GM12878 (cell line): ENCODE measurements around the gene SMIM35. TPM values are rescaled to one million over a fixed set of nuclear protein-coding genes. Genes with fewer than 3 reads are reported as not detected.

Experiments used
- ATAC-seq: fragments of 200-7000 bp; cut with Tn5 transposase; 3 replicates; pipeline ENCODE4 v1.9.1; 2020; ENCODE audit warnings: mild to moderate bottlenecking, moderate library complexity
- BruUV-seq: library from RNA; stranded (reverse); fragments of 400-500 nt; replicated peaks from 2 replicates; lab custom pipeline; 2021; lab: Mats Ljungman, UMichigan
- CTCF ChIA-PET: fragments of 300-600 bp; sonication (Branson Sonifier 250); formaldehyde crosslinking; extraction: SDS; loops from one replicate; lab custom pipeline; 2021; ENCODE audit warnings: inconsistent platforms; lab: Yijun Ruan, JAX
- POLR2A ChIA-PET: fragments of 350-600 bp; formaldehyde crosslinking; extraction: SDS; loops from one replicate; lab custom pipeline; 2021; ENCODE audit warnings: inconsistent platforms; lab: Charles Lee
- RAD21 ChIA-PET: fragments of 300-600 bp; sonication (Branson Sonifier 250); formaldehyde crosslinking; loops from one replicate; lab custom pipeline; 2023; ENCODE audit warnings: antibody characterized with exemption; ENCODE audit not compliant: unreplicated experiment; lab: Charles Lee
- SMC1A ChIA-PET: fragments of 300-600 bp; sonication (Branson Sonifier 250); formaldehyde crosslinking; loops from one replicate; lab custom pipeline; 2023; ENCODE audit not compliant: unreplicated experiment, uncharacterized antibody; lab: Charles Lee
- DNase-seq: peaks from one replicate; pipeline ENCODE4 v3.0.0-alpha.2; 2011; ENCODE audit warnings: low read depth, low spot score
- FAIRE-seq: peaks from 3 replicates; lab custom pipeline; 2011; peaks lifted over from hg19 to GRCh38; lab: Jason Lieb, UNC
- H2AFZ ChIP-seq: 2 replicates; pipeline ENCODE4 v1.6.0; 2011; ENCODE audit warnings: low read depth, low read length, control low read depth; ENCODE audit not compliant: control insufficient read depth
- H3K27ac ChIP-seq: 2 replicates; pipeline ENCODE4 v1.5.1; 2011; ENCODE audit warnings: control low read depth; ENCODE audit not compliant: control insufficient read depth, insufficient read depth
- H3K27me3 ChIP-seq, 2 experiments: replicated peaks in 1 of 2; 2 replicates each; pipeline versions ENCODE4 v1.6.0 to v1.6.1; 2011; ENCODE audit warnings: low read length in 1 of 2; ENCODE audit not compliant: control insufficient read depth in 2 of 2, insufficient read depth in 2 of 2
- H3K36me3 ChIP-seq, 2 experiments: 2 replicates each; pipeline ENCODE4 v1.5.1; 2011; ENCODE audit warnings: low read length in 1 of 2; ENCODE audit not compliant: control insufficient read depth in 2 of 2, insufficient read depth in 2 of 2
- H3K4me1 ChIP-seq: 2 replicates; pipeline ENCODE4 v1.6.1; 2011; ENCODE audit warnings: mild to moderate bottlenecking, low read length, moderate library complexity, mixed read lengths; ENCODE audit not compliant: control insufficient read depth, insufficient read depth
- H3K4me2 ChIP-seq: 2 replicates; pipeline ENCODE4 v1.6.0; 2011; ENCODE audit warnings: control low read depth; ENCODE audit not compliant: control insufficient read depth, insufficient read depth
- H3K4me3 ChIP-seq: fragments of 200-600 bp; sonication (generic); 2 replicates; pipeline ENCODE4 v1.5.1; 2016
- H3K79me2 ChIP-seq: 2 replicates; pipeline ENCODE4 v1.6.0; 2011; ENCODE audit warnings: low read length; ENCODE audit not compliant: control insufficient read depth, insufficient read depth
- H3K9ac ChIP-seq: 2 replicates; pipeline ENCODE4 v1.8.0; 2011; ENCODE audit warnings: low read length, control low read depth, mixed read lengths; ENCODE audit not compliant: control insufficient read depth, insufficient read depth
- H3K9me3 ChIP-seq: replicated peaks from 3 replicates; pipeline ENCODE4 v1.5.1; 2011; ENCODE audit warnings: mild to moderate bottlenecking, low read length; ENCODE audit not compliant: control insufficient read depth, insufficient read depth
- H4K20me1 ChIP-seq: 2 replicates; pipeline ENCODE4 v1.6.0; 2011; ENCODE audit not compliant: control insufficient read depth, insufficient read depth
- LARP7 ChIP-seq: fragments of 450-650 bp; IDR thresholded peaks from 2 replicates; pipeline ENCODE4 v1.6.1; 2017; ENCODE audit warnings: mild to moderate bottlenecking
- NR2C2 ChIP-seq: IDR thresholded peaks from 2 replicates; pipeline ENCODE4 v1.6.1; 2011; ENCODE audit warnings: borderline replicate concordance, low read depth; ENCODE audit not compliant: control insufficient read depth, insufficient read length
- RCOR1 ChIP-seq: conservative IDR thresholded peaks from 2 replicates; pipeline ENCODE4 v1.6.1; 2012; ENCODE audit warnings: low read depth, low read length, improper control_type of control experiment
- YY1 ChIP-seq: IDR thresholded peaks from 2 replicates; pipeline ENCODE4 v1.6.1; 2011; ENCODE audit warnings: low read depth, mild to moderate bottlenecking, low read length
- ZBTB11 ChIP-seq: fragments of 450-650 bp; formaldehyde crosslinking; IDR thresholded peaks from 2 replicates; pipeline ENCODE4 v1.5.0; 2022; ENCODE audit warnings: mild to moderate bottlenecking, missing genetic modification characterization
- WGBS: methylation state at CpG from one replicate; pipeline ENCODE4 v1.1.6; 2016; ENCODE audit warnings: low lambda C conversion rate; ENCODE audit not compliant: insufficient replicate concordance, insufficient coverage; ENCODE audit errors: missing lambda C conversion rate; 5-methylcytosine and 5-hydroxymethylcytosine counted together
- in situ Hi-C: fragments of 300-500 bp; cut with MboI; formaldehyde crosslinking; loops from 9 replicates; pipeline ENCODE4 v1.14.3; 2018; ENCODE audit warnings: mixed read lengths
- intact Hi-C: fragments of 100-400 bp; cut with micrococcal nuclease; formaldehyde crosslinking; loops from one replicate; pipeline ENCODE4 v1.14.2; 2022; ENCODE audit not compliant: unreplicated experiment
- polyA plus RNA-seq, 11 experiments: library from polyadenylated mRNA; depleted of rRNA in 4 of 11; unstranded in 6 of 11; stranded (reverse) in 5 of 11; fragments of >200 nt; fragmentation: Nextera tagmentation in 4 of 11; fragmentation: Illumina TruSeq in 1 of 11; extraction: Ambion mirVana in 4 of 11; extraction: Trizol in 1 of 11; gene quantifications; 1 replicate in 1 of 11; 2 replicates in 10 of 11; pipeline versions ENCODE4 v1.2.1 to v1.2.3, GENCODE V29; 2011 to 2016; ENCODE audit warnings: inconsistent platforms in 2 of 11, missing spikeins in 2 of 11, low read depth in 1 of 11
- total RNA-seq, 4 experiments: library from RNA; depleted of rRNA in 3 of 4; stranded (reverse); fragments of >200 nt in 3 of 4; fragmentation: Illumina TruSeq in 1 of 4; extraction: Trizol in 1 of 4; gene quantifications; 2 replicates each; pipeline versions ENCODE4 v1.2.1 to v1.2.3, GENCODE V29; 2013 to 2021
- TF ChIP-seq, protein P1 (sequence below): fragments of 450-650 bp; IDR thresholded peaks from 2 replicates; pipeline ENCODE4 v1.6.1; 2016; ENCODE audit warnings: mild to moderate bottlenecking
- TF ChIP-seq, protein P2 (sequence below): fragments of 150-350 bp; IDR thresholded peaks from 2 replicates; pipeline ENCODE4 v1.6.1; 2016; ENCODE audit warnings: low read depth, low read length

The SMIM35 gene
- total and polyA plus RNA-seq, 10 of the 15 experiments (the other 5 are each of a cell fraction or from before 2014, with no cell fraction given): 0.02 to 1.1 (median 0.05) TPM; not detected in 5

- FAIRE-seq (no peak), DNase-seq (no peak)
- no peaks in the 10 kb centered on the region for H3K27me3 ChIP-seq
- TF ChIP-seq YY1 (no peak), LARP7 (no peak), NR2C2 (no peak), ZBTB11 (CRISPR knock-in tag) (no peak), RCOR1 (no peak)
- TF ChIP-seq, protein P1, sequence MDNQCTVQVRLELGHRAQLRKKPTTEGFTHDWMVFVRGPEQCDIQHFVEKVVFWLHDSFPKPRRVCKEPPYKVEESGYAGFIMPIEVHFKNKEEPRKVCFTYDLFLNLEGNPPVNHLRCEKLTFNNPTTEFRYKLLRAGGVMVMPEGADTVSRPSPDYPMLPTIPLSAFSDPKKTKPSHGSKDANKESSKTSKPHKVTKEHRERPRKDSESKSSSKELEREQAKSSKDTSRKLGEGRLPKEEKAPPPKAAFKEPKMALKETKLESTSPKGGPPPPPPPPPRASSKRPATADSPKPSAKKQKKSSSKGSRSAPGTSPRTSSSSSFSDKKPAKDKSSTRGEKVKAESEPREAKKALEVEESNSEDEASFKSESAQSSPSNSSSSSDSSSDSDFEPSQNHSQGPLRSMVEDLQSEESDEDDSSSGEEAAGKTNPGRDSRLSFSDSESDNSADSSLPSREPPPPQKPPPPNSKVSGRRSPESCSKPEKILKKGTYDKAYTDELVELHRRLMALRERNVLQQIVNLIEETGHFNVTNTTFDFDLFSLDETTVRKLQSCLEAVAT: no peak
- TF ChIP-seq, protein P2, sequence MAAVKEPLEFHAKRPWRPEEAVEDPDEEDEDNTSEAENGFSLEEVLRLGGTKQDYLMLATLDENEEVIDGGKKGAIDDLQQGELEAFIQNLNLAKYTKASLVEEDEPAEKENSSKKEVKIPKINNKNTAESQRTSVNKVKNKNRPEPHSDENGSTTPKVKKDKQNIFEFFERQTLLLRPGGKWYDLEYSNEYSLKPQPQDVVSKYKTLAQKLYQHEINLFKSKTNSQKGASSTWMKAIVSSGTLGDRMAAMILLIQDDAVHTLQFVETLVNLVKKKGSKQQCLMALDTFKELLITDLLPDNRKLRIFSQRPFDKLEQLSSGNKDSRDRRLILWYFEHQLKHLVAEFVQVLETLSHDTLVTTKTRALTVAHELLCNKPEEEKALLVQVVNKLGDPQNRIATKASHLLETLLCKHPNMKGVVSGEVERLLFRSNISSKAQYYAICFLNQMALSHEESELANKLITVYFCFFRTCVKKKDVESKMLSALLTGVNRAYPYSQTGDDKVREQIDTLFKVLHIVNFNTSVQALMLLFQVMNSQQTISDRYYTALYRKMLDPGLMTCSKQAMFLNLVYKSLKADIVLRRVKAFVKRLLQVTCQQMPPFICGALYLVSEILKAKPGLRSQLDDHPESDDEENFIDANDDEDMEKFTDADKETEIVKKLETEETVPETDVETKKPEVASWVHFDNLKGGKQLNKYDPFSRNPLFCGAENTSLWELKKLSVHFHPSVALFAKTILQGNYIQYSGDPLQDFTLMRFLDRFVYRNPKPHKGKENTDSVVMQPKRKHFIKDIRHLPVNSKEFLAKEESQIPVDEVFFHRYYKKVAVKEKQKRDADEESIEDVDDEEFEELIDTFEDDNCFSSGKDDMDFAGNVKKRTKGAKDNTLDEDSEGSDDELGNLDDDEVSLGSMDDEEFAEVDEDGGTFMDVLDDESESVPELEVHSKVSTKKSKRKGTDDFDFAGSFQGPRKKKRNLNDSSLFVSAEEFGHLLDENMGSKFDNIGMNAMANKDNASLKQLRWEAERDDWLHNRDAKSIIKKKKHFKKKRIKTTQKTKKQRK: no peak
- TF ChIP-seq, all 136 proteins: peak for 0
- 89% methylated on average over 1 of the region's 1 CpG for WGBS
- ATAC-seq: no peak
- SMC1A ChIA-PET: no interaction called here
- no peak overlapping the region for H3K27ac ChIP-seq
- H3K9ac ChIP-seq: no peak overlapping the region
- no TSS peak for BruUV-seq
- RAD21 ChIA-PET: no interaction called here
- H3K9me3 ChIP-seq: peaks cover 8% of the 10 kb centered on the region
- POLR2A ChIA-PET: no interaction called here
- intact Hi-C loops (no loop called here), in situ Hi-C loops (no loop called here)
- no peak overlapping the region for H2AFZ ChIP-seq
- CTCF ChIA-PET: no interaction called here
- H3K4me1 ChIP-seq: peaks cover 13% of the 10 kb centered on the region
- no peaks in the 10 kb centered on the region for H4K20me1 ChIP-seq
- H3K4me2 ChIP-seq: no peak overlapping the region
- H3K79me2 ChIP-seq: no peaks in the 10 kb centered on the region
- H3K36me3 ChIP-seq: no peaks in the 10 kb centered on the region; a peak in 1 of 4 replicates
- H3K4me3 ChIP-seq: no peak overlapping the region
These were observed 127.8 kb downstream of the SMIM35 start for GRCh38 chr11:117958949-117959348.

Other genes starting within 250 kb of the SMIM35 start
Only the 7 nearest of the 10 such genes appear.
- gene TMPRSS13, start 157.6 kb downstream of the SMIM35 start, total RNA-seq (2014; rRNA removed): 0.23 and 0.65 TPM in 2 replicates
- 0.18 and 0.45 TPM in 2 replicates for gene TMPRSS13, start 157.6 kb downstream of the SMIM35 start, total RNA-seq (2014; rRNA removed; fragmentation: Illumina TruSeq; extraction: Trizol)
- 0.46 and 0.66 TPM in 2 replicates for gene TMPRSS13, start 157.6 kb downstream of the SMIM35 start, total RNA-seq (2021)
- 0.49 and 0.50 TPM in 2 replicates for gene TMPRSS13, start 157.6 kb downstream of the SMIM35 start, polyA plus RNA-seq (2011; rRNA removed)
- 0.22 and 0.24 TPM in 2 replicates for gene TMPRSS13, start 157.6 kb downstream of the SMIM35 start, polyA plus RNA-seq (2014; fragmentation: Illumina TruSeq; extraction: Trizol)
- gene TMPRSS13, start 157.6 kb downstream of the SMIM35 start, polyA plus RNA-seq (2014; fragmentation: Nextera tagmentation; extraction: Ambion mirVana): under 1 TPM in 1 of 2 experiments, not detected in 1; 0.05 TPM
- 0.29 and 0.57 TPM in 2 replicates for gene TMPRSS13, start 157.6 kb downstream of the SMIM35 start, polyA plus RNA-seq (2014; rRNA removed)
- gene TMPRSS13, start 157.6 kb downstream of the SMIM35 start, polyA plus RNA-seq (2016; fragmentation: Nextera tagmentation; extraction: Ambion mirVana): under 1 TPM in 1 of 2 experiments, not detected in 1; 0.09 TPM
- gene IL10RA, start 100.6 kb downstream of the SMIM35 start, total RNA-seq (2014; rRNA removed): 12.0 and 12.5 TPM in 2 replicates
- 6.5 and 8.8 TPM in 2 replicates for gene IL10RA, start 100.6 kb downstream of the SMIM35 start, total RNA-seq (2014; rRNA removed; fragmentation: Illumina TruSeq; extraction: Trizol)
- gene IL10RA, start 100.6 kb downstream of the SMIM35 start, total RNA-seq (2021): 10.8 and 11.8 TPM in 2 replicates
- 29.5 and 45.9 TPM in 2 replicates for gene IL10RA, start 100.6 kb downstream of the SMIM35 start, polyA plus RNA-seq (2011; rRNA removed)
- 5.9 and 13.7 TPM in 2 replicates for gene IL10RA, start 100.6 kb downstream of the SMIM35 start, polyA plus RNA-seq (2014; fragmentation: Illumina TruSeq; extraction: Trizol)
- 1 to 10 TPM in 1 of 2 experiments, under 1 TPM in 1; 0.77 to 1.4 TPM for gene IL10RA, start 100.6 kb downstream of the SMIM35 start, polyA plus RNA-seq (2014; fragmentation: Nextera tagmentation; extraction: Ambion mirVana)
- gene IL10RA, start 100.6 kb downstream of the SMIM35 start, polyA plus RNA-seq (2014; rRNA removed): 11.0 and 18.7 TPM in 2 replicates
- 1 to 10 TPM; 7.4 to 8.5 TPM for gene IL10RA, start 100.6 kb downstream of the SMIM35 start, polyA plus RNA-seq (2016; fragmentation: Nextera tagmentation; extraction: Ambion mirVana)
- 0.05 TPM in 1 of 2 replicates, not detected in the other for gene TMPRSS4, start 9.9 kb downstream of the SMIM35 start, total RNA-seq (2014; rRNA removed)
- gene TMPRSS4, start 9.9 kb downstream of the SMIM35 start, total RNA-seq (2014; rRNA removed; fragmentation: Illumina TruSeq; extraction: Trizol): not detected in 2 replicates
- 0.26 TPM in 1 of 2 replicates, not detected in the other for gene TMPRSS4, start 9.9 kb downstream of the SMIM35 start, total RNA-seq (2021)
- 0.01 and 0.14 TPM in 2 replicates for gene TMPRSS4, start 9.9 kb downstream of the SMIM35 start, polyA plus RNA-seq (2011; rRNA removed)
- gene TMPRSS4, start 9.9 kb downstream of the SMIM35 start, polyA plus RNA-seq (2014; fragmentation: Illumina TruSeq; extraction: Trizol): not detected in 2 replicates
- gene TMPRSS4, start 9.9 kb downstream of the SMIM35 start, polyA plus RNA-seq (2014; fragmentation: Nextera tagmentation; extraction: Ambion mirVana): not detected
- gene TMPRSS4, start 9.9 kb downstream of the SMIM35 start, polyA plus RNA-seq (2014; rRNA removed): not detected in 2 replicates
- not detected for gene TMPRSS4, start 9.9 kb downstream of the SMIM35 start, polyA plus RNA-seq (2016; fragmentation: Nextera tagmentation; extraction: Ambion mirVana)
- gene SCN4B, start 65.9 kb upstream of the SMIM35 start, total RNA-seq (2014; rRNA removed): not detected in 2 replicates
- gene SCN4B, start 65.9 kb upstream of the SMIM35 start, total RNA-seq (2014; rRNA removed; fragmentation: Illumina TruSeq; extraction: Trizol): not detected in 2 replicates
- 0.08 TPM in 1 of 2 replicates, not detected in the other for gene SCN4B, start 65.9 kb upstream of the SMIM35 start, total RNA-seq (2021)
- gene SCN4B, start 65.9 kb upstream of the SMIM35 start, polyA plus RNA-seq (2011; rRNA removed): 0.49 and 0.55 TPM in 2 replicates
- gene SCN4B, start 65.9 kb upstream of the SMIM35 start, polyA plus RNA-seq (2014; fragmentation: Illumina TruSeq; extraction: Trizol): 0.01 TPM in 1 of 2 replicates, not detected in the other
- gene SCN4B, start 65.9 kb upstream of the SMIM35 start, polyA plus RNA-seq (2014; fragmentation: Nextera tagmentation; extraction: Ambion mirVana): under 1 TPM in 1 of 2 experiments, not detected in 1; 0.04 TPM
- 0.03 TPM in 1 of 2 replicates, not detected in the other for gene SCN4B, start 65.9 kb upstream of the SMIM35 start, polyA plus RNA-seq (2014; rRNA removed)
- under 1 TPM; 0.04 to 0.12 TPM for gene SCN4B, start 65.9 kb upstream of the SMIM35 start, polyA plus RNA-seq (2016; fragmentation: Nextera tagmentation; extraction: Ambion mirVana)
- gene SCN2B, start 89.7 kb upstream of the SMIM35 start, total RNA-seq (2014; rRNA removed): 0.05 TPM in 1 of 2 replicates, not detected in the other
- not detected in 2 replicates for gene SCN2B, start 89.7 kb upstream of the SMIM35 start, total RNA-seq (2014; rRNA removed; fragmentation: Illumina TruSeq; extraction: Trizol)
- gene SCN2B, start 89.7 kb upstream of the SMIM35 start, total RNA-seq (2021): not detected in 2 replicates
- gene SCN2B, start 89.7 kb upstream of the SMIM35 start, polyA plus RNA-seq (2011; rRNA removed): 0.01 TPM in 1 of 2 replicates, not detected in the other
- gene SCN2B, start 89.7 kb upstream of the SMIM35 start, polyA plus RNA-seq (2014; fragmentation: Illumina TruSeq; extraction: Trizol): not detected in 2 replicates
- gene SCN2B, start 89.7 kb upstream of the SMIM35 start, polyA plus RNA-seq (2014; fragmentation: Nextera tagmentation; extraction: Ambion mirVana): not detected
- not detected in 2 replicates for gene SCN2B, start 89.7 kb upstream of the SMIM35 start, polyA plus RNA-seq (2014; rRNA removed)
- not detected for gene SCN2B, start 89.7 kb upstream of the SMIM35 start, polyA plus RNA-seq (2016; fragmentation: Nextera tagmentation; extraction: Ambion mirVana)
- 2.9 and 5.0 TPM in 2 replicates for gene JAML, start 138.0 kb upstream of the SMIM35 start, total RNA-seq (2014; rRNA removed)
- gene JAML, start 138.0 kb upstream of the SMIM35 start, total RNA-seq (2014; rRNA removed; fragmentation: Illumina TruSeq; extraction: Trizol): 3.4 and 4.7 TPM in 2 replicates
- gene JAML, start 138.0 kb upstream of the SMIM35 start, total RNA-seq (2021): 2.4 and 3.7 TPM in 2 replicates
- 0.50 and 0.60 TPM in 2 replicates for gene JAML, start 138.0 kb upstream of the SMIM35 start, polyA plus RNA-seq (2011; rRNA removed)
- 4.8 and 6.1 TPM in 2 replicates for gene JAML, start 138.0 kb upstream of the SMIM35 start, polyA plus RNA-seq (2014; fragmentation: Illumina TruSeq; extraction: Trizol)
- 1 to 10 TPM; 2.9 to 3.5 TPM for gene JAML, start 138.0 kb upstream of the SMIM35 start, polyA plus RNA-seq (2014; fragmentation: Nextera tagmentation; extraction: Ambion mirVana)
- gene JAML, start 138.0 kb upstream of the SMIM35 start, polyA plus RNA-seq (2014; rRNA removed): 2.1 and 4.0 TPM in 2 replicates
- gene JAML, start 138.0 kb upstream of the SMIM35 start, polyA plus RNA-seq (2016; fragmentation: Nextera tagmentation; extraction: Ambion mirVana): 1 to 10 TPM; 7.7 to 8.1 TPM
- gene MPZL3, start 165.4 kb upstream of the SMIM35 start, total RNA-seq (2014; rRNA removed): 7.3 and 9.8 TPM in 2 replicates
- gene MPZL3, start 165.4 kb upstream of the SMIM35 start, total RNA-seq (2014; rRNA removed; fragmentation: Illumina TruSeq; extraction: Trizol): 6.6 TPM in 2 replicates
- 5.6 and 6.4 TPM in 2 replicates for gene MPZL3, start 165.4 kb upstream of the SMIM35 start, total RNA-seq (2021)
- 5.5 and 8.5 TPM in 2 replicates for gene MPZL3, start 165.4 kb upstream of the SMIM35 start, polyA plus RNA-seq (2011; rRNA removed)
- 6.0 and 8.0 TPM in 2 replicates for gene MPZL3, start 165.4 kb upstream of the SMIM35 start, polyA plus RNA-seq (2014; fragmentation: Illumina TruSeq; extraction: Trizol)
- gene MPZL3, start 165.4 kb upstream of the SMIM35 start, polyA plus RNA-seq (2014; fragmentation: Nextera tagmentation; extraction: Ambion mirVana): 1 to 10 TPM; 2.1 to 7.5 TPM
- 4.6 and 7.0 TPM in 2 replicates for gene MPZL3, start 165.4 kb upstream of the SMIM35 start, polyA plus RNA-seq (2014; rRNA removed)
- gene MPZL3, start 165.4 kb upstream of the SMIM35 start, polyA plus RNA-seq (2016; fragmentation: Nextera tagmentation; extraction: Ambion mirVana): 1 to 10 TPM; 4.0 to 4.7 TPM